B cell (primary cell): ENCODE data around the gene VAV2. TPM values are rescaled to one million over a fixed set of nuclear protein-coding genes. Genes with fewer than 3 reads are reported as not detected.

ENCODE experiments used
- ATAC-seq: fragments of 200-7000 bp; cut with Tn5 transposase; one replicate; pipeline ENCODE4 v1.10.0; 2021; ENCODE audit warnings: low read depth, mild to moderate bottlenecking, moderate number of reproducible peaks, moderate library complexity
- CTCF ChIA-PET: fragments of 350-600 bp; sonication (Branson Sonifier 250); formaldehyde crosslinking; loops from one replicate; lab custom pipeline; 2021; ENCODE audit warnings: antibody characterized with exemption, inconsistent platforms; lab: Charles Lee
- POLR2A ChIA-PET: fragments of 350-600 bp; sonication (Branson Sonifier 250); formaldehyde crosslinking; loops from one replicate; lab custom pipeline; 2021; ENCODE audit warnings: antibody characterized with exemption; lab: Charles Lee
- DNase-seq: peaks from one replicate; pipeline ENCODE4 v3.0.0; 2013
- H2AFZ ChIP-seq: 2 replicates; pipeline ENCODE4 v1.6.1; 2012; ENCODE audit warnings: mild to moderate bottlenecking, low read depth, low read length; ENCODE audit not compliant: insufficient read depth, poor library complexity, severe bottlenecking
- H3K27ac ChIP-seq, 2 donors: 1 replicate in 1 of 2; 2 replicates in 1 of 2; pipeline ENCODE4 v1.5.1; 2012 to 2013; ENCODE audit warnings: low read length in 2 of 2, mild to moderate bottlenecking in 2 of 2, moderate library complexity in 1 of 2
- H3K27me3 ChIP-seq, 4 experiments: fragments of 200-600 bp in 1 of 4; sonication (generic) in 1 of 4; replicated peaks in 1 of 4; 1 replicate in 2 of 4; 2 replicates in 2 of 4; pipeline versions ENCODE4 v1.6.1 to v1.7.0; 2013 to 2016; ENCODE audit warnings: low read length in 3 of 4, mild to moderate bottlenecking in 2 of 4, mixed read lengths in 1 of 4, moderate library complexity in 1 of 4; ENCODE audit not compliant: insufficient read depth in 4 of 4, control insufficient read depth in 3 of 4; ENCODE audit errors: control extremely low read depth in 1 of 4
- H3K36me3 ChIP-seq, 2 experiments: replicated peaks in 1 of 2; 1 replicate in 1 of 2; 2 replicates in 1 of 2; pipeline versions ENCODE4 v1.6.1 to v1.7.1; 2013; ENCODE audit warnings: low read length in 1 of 2; ENCODE audit not compliant: insufficient read depth in 2 of 2, control insufficient read depth in 1 of 2; ENCODE audit errors: control extremely low read depth in 1 of 2, extremely low read depth in 1 of 2
- H3K4me1 ChIP-seq, 2 donors: fragments of 200-600 bp in 1 of 2; sonication (generic) in 1 of 2; 1 replicate in 1 of 2; 2 replicates in 1 of 2; pipeline versions ENCODE4 v1.5.1 to v1.6.1; 2013 to 2017; ENCODE audit warnings: low read length in 2 of 2; ENCODE audit not compliant: control insufficient read depth in 2 of 2, insufficient read depth in 2 of 2
- H3K4me2 ChIP-seq: replicated peaks from 2 replicates; pipeline ENCODE3; 2012; ENCODE audit warnings: mild to moderate bottlenecking, low read depth, low read length; ENCODE audit not compliant: poor library complexity, severe bottlenecking
- H3K4me3 ChIP-seq, 5 experiments: fragments of 200-600 bp in 1 of 5; sonication (generic) in 1 of 5; 1 replicate in 3 of 5; 2 replicates in 2 of 5; pipeline versions ENCODE4 v1.5.1 to v1.7.0; 2011 to 2016; ENCODE audit warnings: low read length in 4 of 5, mild to moderate bottlenecking in 4 of 5, low read depth in 2 of 5, control low read depth in 1 of 5, moderate library complexity in 1 of 5; ENCODE audit not compliant: insufficient read depth in 1 of 5; ENCODE audit errors: control extremely low read depth in 1 of 5, extremely low read depth in 1 of 5
- H3K79me2 ChIP-seq: fragments of 200-600 bp; sonication (generic); one replicate; pipeline ENCODE4 v1.6.0; 2016; ENCODE audit warnings: low read length; ENCODE audit not compliant: control insufficient read depth, insufficient read depth
- H3K9ac ChIP-seq: fragments of 200-600 bp; sonication (generic); 2 replicates; pipeline ENCODE4 v1.6.1; 2017; ENCODE audit warnings: mild to moderate bottlenecking, low read length, moderate library complexity
- H3K9me3 ChIP-seq, 3 donors: one replicate each; pipeline versions ENCODE4 v1.6.1 to v1.7.1; 2013; ENCODE audit warnings: low read length in 2 of 3; ENCODE audit not compliant: control insufficient read depth in 2 of 3, insufficient read depth in 1 of 3; ENCODE audit errors: control extremely low read depth in 1 of 3
- H4K20me1 ChIP-seq: 2 replicates; pipeline ENCODE4 v1.6.0; 2012; ENCODE audit warnings: mild to moderate bottlenecking, low read length; ENCODE audit not compliant: insufficient read depth, control insufficient read depth, poor library complexity, severe bottlenecking
- H3K27ac Mint-ChIP-seq: one replicate; pipeline ENCODE4 v1.8.0; 2021; ENCODE audit warnings: mixed read lengths
- H3K27me3 Mint-ChIP-seq: one replicate; pipeline ENCODE4 v1.8.0; 2021; ENCODE audit warnings: mixed read lengths
- H3K4me1 Mint-ChIP-seq: one replicate; pipeline ENCODE4 v1.8.0; 2021; ENCODE audit warnings: mixed read lengths
- H3K4me3 Mint-ChIP-seq: one replicate; pipeline ENCODE4 v1.8.0; 2021; ENCODE audit warnings: mixed read lengths
- H3K9me3 Mint-ChIP-seq: one replicate; pipeline ENCODE4 v1.8.0; 2022; ENCODE audit warnings: mixed read lengths; ENCODE audit not compliant: insufficient read depth
- CTCF ChIP-seq: fragments of 200-600 bp; IDR thresholded peaks from one replicate; pipeline ENCODE4 v1.8.0; 2022; ENCODE audit warnings: antibody characterized with exemption, mild to moderate bottlenecking
- EZH2 ChIP-seq: IDR thresholded peaks from 2 replicates; pipeline ENCODE4 v1.6.1; 2012; ENCODE audit warnings: borderline replicate concordance, low read depth, mild to moderate bottlenecking, moderate library complexity, low read length; ENCODE audit not compliant: insufficient read depth, poor library complexity, severe bottlenecking
- WGBS: methylation state at CpG from one replicate; pipeline ENCODE4 v1.1.5; 2013; ENCODE audit warnings: missing lambda C conversion rate; ENCODE audit not compliant: insufficient coverage; 5-methylcytosine and 5-hydroxymethylcytosine counted together
- intact Hi-C: fragments of 100-400 bp; cut with micrococcal nuclease; formaldehyde crosslinking; loops from one replicate; pipeline ENCODE4 v1.10.0; 2022
- polyA plus RNA-seq: library from polyadenylated mRNA; depleted of rRNA; stranded (reverse); fragments of >200 nt; gene quantifications from 2 replicates; pipeline ENCODE4 v1.2.3, GENCODE V29; 2012
- total RNA-seq, 2 donors: library from RNA; stranded (reverse); fragments of 120-200 nt in 1 of 2; gene quantifications; 1 replicate in 1 of 2; 2 replicates in 1 of 2; pipeline versions ENCODE4 v1.2.3 to v1.2.4, GENCODE V29; 2013 to 2022

The VAV2 gene
- total and polyA plus RNA-seq, 2 donors (not counting 1 experiment from before 2014, with no cell fraction given): 34.4 to 128 TPM

GRCh38 chr9:133759146-133759900 lies 232.8 kb downstream of the VAV2 start:
- ATAC-seq: no peak
- no peaks in the 10 kb centered on the region for H3K9me3 Mint-ChIP-seq
- Histone ChIP-seq H2AFZ (no peak overlapping the region), H3K9me3 (no peaks in the 10 kb centered on the region), H4K20me1 (no peaks in the 10 kb centered on the region), H3K4me3 (no peak overlapping the region), H3K36me3 (peaks cover 0 to 33% of the 10 kb centered on the region in 2 experiments), H3K4me1 (no peaks in the 10 kb centered on the region), H3K27me3 (no peaks in the 10 kb centered on the region), H3K79me2 (no peaks in the 10 kb centered on the region), H3K4me2 (no peak overlapping the region), H3K27ac (no peak overlapping the region), H3K9ac (no peak overlapping the region)
- POLR2A ChIA-PET: no interaction called here
- H3K27me3 Mint-ChIP-seq: no peaks in the 10 kb centered on the region
- TF ChIP-seq CTCF: no peak
- no peak for TF ChIP-seq EZH2
- intact Hi-C loops: no loop called here
- CTCF ChIA-PET: no interaction called here
- H3K4me3 Mint-ChIP-seq: no peak overlapping the region
- DNase-seq: no peak
- H3K4me1 Mint-ChIP-seq: peaks cover 7% of the 10 kb centered on the region
- 96% methylated on average over 8 of the region's 32 CpGs for whole genome bisulfite sequencing
- no peak overlapping the region for H3K27ac Mint-ChIP-seq

GRCh38 chr9:133758228-133758627 lies 233.9 kb downstream of the VAV2 start:
- no peaks in the 10 kb centered on the region for H3K79me2 ChIP-seq
- Mint-ChIP-seq H3K4me1 (peaks cover 7% of the 10 kb centered on the region), H3K27ac (no peak overlapping the region), H3K4me3 (no peak overlapping the region), H3K9me3 (no peaks in the 10 kb centered on the region), H3K27me3 (no peaks in the 10 kb centered on the region)
- intact Hi-C loops: no loop called here
- no peak overlapping the region for H3K4me3 ChIP-seq
- H3K27me3 ChIP-seq: no peaks in the 10 kb centered on the region
- H3K4me1 ChIP-seq: no peaks in the 10 kb centered on the region
- no peak for TF ChIP-seq CTCF
- TF ChIP-seq EZH2: no peak
- POLR2A ChIA-PET: no interaction called here
- ATAC-seq (no peak), DNase-seq (no peak)
- no peaks in the 10 kb centered on the region for H4K20me1 ChIP-seq
- H3K9ac ChIP-seq: no peak overlapping the region
- no peaks in the 10 kb centered on the region for H3K9me3 ChIP-seq
- 95% methylated on average over 6 of the region's 7 CpGs for WGBS
- H2AFZ ChIP-seq: no peak overlapping the region
- H3K27ac ChIP-seq: no peak overlapping the region
- H3K36me3 ChIP-seq: peaks cover 0 to 22% of the 10 kb centered on the region in 2 experiments
- H3K4me2 ChIP-seq: no peak overlapping the region
- CTCF ChIA-PET: no interaction called here
